ENCODE measurements around the gene C22orf15. TPM values are rescaled to one million over a fixed set of nuclear protein-coding genes. Genes with fewer than 3 reads are reported as not detected.

The C22orf15 gene
- total RNA-seq, 2 experiments from 2014 or later: 1.1 to 1.4 TPM

DNA sequence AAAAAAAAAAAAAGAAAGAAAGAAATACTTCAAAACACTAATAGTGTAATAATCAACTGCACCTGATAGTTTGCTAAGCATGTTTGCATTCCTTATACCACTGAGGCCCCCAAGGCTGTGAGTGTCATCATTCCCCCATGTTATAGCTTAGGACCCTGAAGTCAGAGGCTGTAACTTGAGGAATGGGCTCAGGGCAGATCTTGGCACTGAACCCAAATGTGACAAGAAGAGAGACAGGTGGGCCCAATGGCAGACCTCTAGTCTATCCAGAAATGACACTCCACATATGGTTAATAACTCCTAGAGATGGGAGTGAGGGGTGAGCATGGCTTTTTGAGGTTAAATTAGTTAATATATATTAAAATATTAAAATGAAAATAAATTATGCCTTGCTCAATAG, 25.1 kb upstream of the C22orf15 start:
- Mint-ChIP-seq H3K27me3 (ENCODE audit: low read depth) (no peaks in the 10 kb centered on the region), H3K36me3 (ENCODE audit: low read depth) (no peaks in the 10 kb centered on the region), H3K4me1 (ENCODE audit: low read depth) (no peaks in the 10 kb centered on the region), H3K9me3 (no peaks in the 10 kb centered on the region), H3K4me3 (no peak overlapping the region), H3K27ac (no peak overlapping the region)
- no peak for DNase-seq
- CTCF ChIA-PET: interaction anchor here (1.0 kb wide), 1 partner anchor 110 kb away, joined by 3 read pairs; no protein-coding TSS in a partner anchor
- intact Hi-C loops (cut with micrococcal nuclease): no loop called here

DNA sequence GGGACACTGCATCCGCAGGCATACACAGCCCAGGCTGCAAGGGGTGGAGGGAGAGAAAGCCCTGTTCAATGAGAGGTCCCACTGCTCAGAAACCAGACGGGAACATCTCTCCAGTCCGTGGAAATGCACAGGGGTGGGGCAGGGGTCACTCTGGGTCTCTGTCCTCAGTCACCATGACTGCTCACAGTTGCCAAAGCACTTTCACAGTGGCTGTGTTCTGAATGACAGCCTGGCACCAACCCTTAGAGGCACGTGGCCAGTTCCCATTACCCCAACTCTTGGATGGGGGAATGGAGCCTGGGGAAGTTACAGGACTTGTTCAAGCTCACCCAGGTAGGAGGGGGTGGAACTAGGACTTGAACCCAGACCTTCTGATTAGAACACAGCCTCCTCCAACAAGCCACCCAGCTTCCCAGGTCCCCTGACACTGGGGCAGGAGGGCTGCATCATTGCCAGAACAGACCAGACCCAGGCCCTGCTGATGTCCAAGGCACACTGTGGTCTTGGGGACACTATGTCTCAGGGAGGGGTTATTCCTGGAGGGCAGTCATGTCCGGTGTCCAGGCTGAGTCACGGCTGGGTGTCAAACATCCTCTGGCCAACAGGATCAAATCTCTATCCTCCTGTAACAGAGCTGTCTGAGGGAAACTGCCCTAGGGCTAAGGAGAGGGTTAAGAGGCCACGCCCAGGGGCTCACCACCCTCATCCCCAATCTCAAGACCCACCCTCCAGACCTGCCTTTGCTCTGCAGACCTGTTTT, 20.1 kb upstream of the C22orf15 start:
- Mint-ChIP-seq H3K4me1 (ENCODE audit: low read depth) (no peaks in the 10 kb centered on the region), H3K9me3 (peaks cover 16% of the 10 kb centered on the region), H3K36me3 (ENCODE audit: low read depth) (peaks cover 20% of the 10 kb centered on the region), H3K27me3 (ENCODE audit: low read depth) (no peaks in the 10 kb centered on the region), H3K4me3 (no peak overlapping the region), H3K27ac (no peak overlapping the region)
- intact Hi-C loops (cut with micrococcal nuclease): no loop called here
- CTCF ChIA-PET: no interaction called here
- no peak for DNase-seq

DNA sequence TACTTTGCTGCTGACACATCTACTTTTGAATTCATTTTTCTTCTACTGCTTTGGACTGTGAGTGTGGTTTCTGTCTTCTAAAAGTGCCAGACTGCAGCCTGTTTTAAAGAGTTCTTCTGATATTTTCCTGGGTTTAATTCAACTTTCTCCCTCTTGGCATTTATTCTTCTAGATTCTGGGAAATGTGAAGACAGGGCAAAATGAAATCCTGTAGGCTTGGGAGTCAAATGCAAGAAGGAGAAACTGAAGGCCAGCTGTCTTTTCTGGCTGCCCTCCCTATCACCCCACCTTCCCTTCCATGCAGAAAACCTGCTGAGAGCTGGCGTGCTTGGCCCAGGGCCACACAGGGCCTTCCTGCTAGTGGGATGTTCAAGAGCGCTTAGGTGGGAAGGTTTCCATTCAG, 19.5 kb upstream of the C22orf15 start:
- CTCF ChIA-PET: no interaction called here
- Mint-ChIP-seq H3K9me3 (peaks cover 16% of the 10 kb centered on the region), H3K4me1 (ENCODE audit: low read depth) (no peaks in the 10 kb centered on the region), H3K27ac (no peak overlapping the region), H3K4me3 (no peak overlapping the region), H3K36me3 (ENCODE audit: low read depth) (peaks cover 20% of the 10 kb centered on the region), H3K27me3 (ENCODE audit: low read depth) (no peaks in the 10 kb centered on the region)
- intact Hi-C loops (cut with micrococcal nuclease): no loop called here
- no peak for DNase-seq

DNA sequence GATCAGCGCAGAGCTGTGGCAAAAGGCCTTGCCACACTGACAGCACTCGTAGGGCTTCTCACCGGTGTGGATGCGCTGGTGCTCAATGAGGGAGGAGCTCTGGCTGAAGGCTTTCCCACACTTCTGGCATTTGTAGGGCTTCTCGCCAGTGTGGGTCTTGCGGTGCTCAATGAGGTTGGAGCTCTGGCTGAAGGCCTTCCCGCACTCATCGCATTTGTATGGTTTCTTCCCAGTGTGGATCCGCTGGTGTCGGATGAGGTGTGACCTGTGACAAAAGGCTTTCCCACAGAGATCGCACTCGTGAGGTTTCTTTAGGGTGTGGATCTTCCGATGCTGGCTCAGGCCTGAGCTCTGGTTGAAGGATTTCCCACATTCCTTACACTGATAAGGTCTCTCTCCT, 18.8 kb upstream of the C22orf15 start:
- peaks cover 16% of the 10 kb centered on the region for H3K9me3 Mint-ChIP-seq
- H3K27me3 Mint-ChIP-seq (ENCODE audit: low read depth): no peaks in the 10 kb centered on the region
- intact Hi-C loops (cut with micrococcal nuclease): no loop called here
- no peak for DNase-seq
- no peak overlapping the region for H3K27ac Mint-ChIP-seq
- no peak overlapping the region for H3K4me3 Mint-ChIP-seq
- H3K4me1 Mint-ChIP-seq (ENCODE audit: low read depth): no peaks in the 10 kb centered on the region
- CTCF ChIA-PET: no interaction called here
- H3K36me3 Mint-ChIP-seq (ENCODE audit: low read depth): peaks cover 20% of the 10 kb centered on the region

DNA sequence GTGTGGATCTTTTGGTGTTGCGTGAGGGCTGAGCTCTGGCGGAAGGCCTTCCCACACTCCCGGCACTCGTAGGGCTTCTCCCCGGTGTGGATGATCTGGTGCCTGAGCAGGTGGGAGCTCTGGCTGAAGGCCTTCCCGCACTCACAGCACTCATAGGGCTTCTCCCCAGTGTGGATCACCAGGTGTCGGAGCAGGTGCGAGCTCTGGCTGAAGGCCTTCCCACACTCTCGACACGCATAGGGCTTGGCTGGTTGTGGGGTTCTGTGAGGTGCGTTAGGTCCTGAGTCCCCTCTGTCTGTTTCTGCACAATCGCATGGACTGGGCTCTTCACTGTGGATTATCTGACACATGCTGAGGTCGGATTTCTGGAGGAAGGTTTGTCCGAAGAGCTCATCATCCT, 18.3 kb upstream of the C22orf15 start:
- DNase-seq: no peak
- intact Hi-C loops (cut with micrococcal nuclease): no loop called here
- no peak overlapping the region for H3K4me3 Mint-ChIP-seq
- CTCF ChIA-PET: interaction anchor here (0.6 kb wide), 1 partner anchor 923 kb away, joined by 3 read pairs; no protein-coding TSS in a partner anchor
- no peak overlapping the region for H3K27ac Mint-ChIP-seq
- H3K9me3 Mint-ChIP-seq: peaks cover 16% of the 10 kb centered on the region
- no peaks in the 10 kb centered on the region for H3K4me1 Mint-ChIP-seq (ENCODE audit: low read depth)
- no peaks in the 10 kb centered on the region for H3K27me3 Mint-ChIP-seq (ENCODE audit: low read depth)
- H3K36me3 Mint-ChIP-seq (ENCODE audit: low read depth): peaks cover 20% of the 10 kb centered on the region

DNA sequence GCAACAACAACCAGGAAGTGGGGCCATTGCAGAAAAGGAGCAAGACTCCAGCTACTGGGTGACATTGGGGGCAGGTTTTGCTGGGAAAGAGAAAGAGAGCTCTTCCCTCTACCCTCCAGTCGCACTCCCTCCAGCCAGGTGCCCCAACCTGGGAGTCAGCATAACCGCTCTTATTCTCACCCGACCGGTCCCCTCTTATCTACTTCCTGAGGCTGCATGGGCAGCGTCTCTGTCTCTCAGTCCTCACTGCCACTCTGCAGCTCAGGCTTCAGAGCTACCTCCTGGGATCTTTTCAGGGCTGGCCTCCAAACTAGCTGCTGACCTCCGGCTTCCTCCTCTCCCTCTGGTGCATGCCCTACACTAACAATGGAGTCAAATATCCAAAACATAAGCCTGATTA, 17.0 kb upstream of the C22orf15 start:
- Mint-ChIP-seq H3K4me3 (no peak overlapping the region), H3K36me3 (ENCODE audit: low read depth) (peaks cover 20% of the 10 kb centered on the region), H3K4me1 (ENCODE audit: low read depth) (peaks cover 10% of the 10 kb centered on the region), H3K27me3 (ENCODE audit: low read depth) (no peaks in the 10 kb centered on the region), H3K9me3 (peaks cover 16% of the 10 kb centered on the region), H3K27ac (no peak overlapping the region)
- DNase-seq: no peak
- intact Hi-C loops (cut with micrococcal nuclease): no loop called here
- CTCF ChIA-PET: no interaction called here

DNA sequence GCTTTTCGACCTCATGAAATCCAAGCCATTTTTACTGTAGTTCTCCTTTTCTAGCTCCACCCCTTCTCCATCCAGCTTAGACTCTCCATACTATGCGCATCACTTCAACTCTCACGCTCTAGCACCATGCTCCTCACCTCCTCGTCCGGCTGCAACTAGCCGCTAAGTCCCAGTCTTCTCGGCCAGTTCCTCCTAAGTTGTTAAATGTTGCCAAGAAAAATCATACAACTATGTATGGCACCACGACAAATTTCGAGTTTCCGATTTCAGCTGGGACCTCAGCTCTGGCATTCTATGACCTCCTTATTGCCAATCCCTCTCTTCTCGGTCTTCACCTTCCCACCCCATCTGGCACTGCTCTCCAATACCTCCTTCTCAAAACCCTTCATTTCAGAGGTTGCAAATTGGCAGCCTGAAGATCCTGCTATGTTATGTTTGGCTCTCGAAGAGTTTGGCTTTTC, 12.9 kb upstream of the C22orf15 start:
- H3K27ac Mint-ChIP-seq: no peak overlapping the region
- H3K9me3 Mint-ChIP-seq: peaks cover 4% of the 10 kb centered on the region
- no peak for DNase-seq
- CTCF ChIA-PET: interaction anchor here (1.2 kb wide), 1 partner anchor 10 kb away, joined by 4 read pairs; no protein-coding TSS in a partner anchor
- H3K27me3 Mint-ChIP-seq (ENCODE audit: low read depth): no peaks in the 10 kb centered on the region
- H3K4me3 Mint-ChIP-seq: peak overlapping the region; percentile 75
- H3K4me1 Mint-ChIP-seq (ENCODE audit: low read depth): peaks cover 11% of the 10 kb centered on the region
- peaks cover 7% of the 10 kb centered on the region for H3K36me3 Mint-ChIP-seq (ENCODE audit: low read depth)
- intact Hi-C loops (cut with micrococcal nuclease): loop anchor here (2.0 kb wide), 1 partner anchor 33 kb away; no protein-coding TSS in a partner anchor

DNA sequence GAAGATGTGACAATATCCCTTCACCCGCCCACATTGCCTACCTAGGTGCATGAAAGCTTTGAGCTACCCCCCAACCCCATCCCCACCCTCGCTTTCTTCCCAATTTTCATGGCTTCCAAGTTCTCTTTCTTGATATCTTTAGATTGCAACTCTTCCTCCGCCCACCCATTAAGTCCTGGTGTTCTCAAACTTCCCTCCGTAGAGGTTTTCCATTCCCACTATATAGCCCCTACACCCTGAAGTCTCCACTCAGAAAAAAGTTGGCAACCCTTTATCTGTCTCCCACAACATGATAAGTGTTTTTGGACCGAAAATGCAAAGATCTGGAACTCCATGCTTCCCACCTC, 12.4 kb upstream of the C22orf15 start:
- DNase-seq: no peak
- Mint-ChIP-seq H3K4me1 (ENCODE audit: low read depth) (peaks cover 11% of the 10 kb centered on the region), H3K27ac (no peak overlapping the region), H3K9me3 (no peaks in the 10 kb centered on the region), H3K36me3 (ENCODE audit: low read depth) (peaks cover 3% of the 10 kb centered on the region), H3K4me3 (peak overlapping the region; percentile 75), H3K27me3 (ENCODE audit: low read depth) (no peaks in the 10 kb centered on the region)
- CTCF ChIA-PET: interaction anchor here (1.2 kb wide), 1 partner anchor 9 kb away, joined by 4 read pairs; no protein-coding TSS in a partner anchor
- intact Hi-C loops (cut with micrococcal nuclease): loop anchor here (2.0 kb wide), 1 partner anchor 34 kb away; no protein-coding TSS in a partner anchor

DNA sequence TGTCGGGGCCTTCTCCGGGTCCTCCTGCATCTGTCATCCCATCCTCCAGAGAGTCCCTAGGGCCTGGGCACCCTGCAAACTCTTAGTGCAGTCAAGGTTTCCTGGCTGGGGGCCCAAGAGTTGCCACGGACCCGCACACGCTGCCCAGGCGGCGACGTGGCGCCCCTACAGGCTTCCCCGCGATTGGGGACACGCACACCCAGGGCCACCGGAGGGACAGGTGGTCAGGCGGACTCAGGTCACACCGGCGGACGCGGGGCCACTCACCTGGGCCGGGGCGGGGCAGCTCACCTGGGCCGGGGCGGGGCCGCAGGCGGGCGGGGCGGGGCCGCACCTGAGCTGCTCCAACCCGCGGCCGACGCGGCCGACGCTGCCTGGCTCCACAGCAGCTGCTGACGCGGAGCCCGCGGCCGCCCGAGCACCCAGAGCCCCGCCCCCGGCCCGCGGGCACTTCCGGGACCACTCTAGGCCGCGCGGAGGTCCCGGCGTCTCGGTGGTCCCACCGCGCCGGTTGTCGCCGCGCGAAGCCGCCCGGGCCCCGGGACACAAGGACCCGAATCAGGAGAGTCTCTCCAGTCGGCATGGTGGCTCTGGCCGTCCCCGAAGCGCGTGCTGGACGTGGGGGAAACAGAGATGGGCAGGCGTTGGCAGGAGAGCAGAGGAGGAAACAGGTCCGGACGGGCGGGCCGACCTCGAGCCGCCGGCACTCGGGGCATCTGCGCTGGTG, 11.9 kb upstream of the C22orf15 start, which contains the start of gene ZNF70:
Gene ZNF70, minus strand, starts transcription at position 399 of the 727 bp plus-strand sequence. CDS start 5,972 bp downstream, outside the sequence.
- intact Hi-C loops (cut with micrococcal nuclease): loop anchor here (2.0 kb wide), 1 partner anchor 34 kb away; no protein-coding TSS in a partner anchor
- CTCF ChIA-PET: interaction anchor here (1.2 kb wide), 1 partner anchor 9 kb away, joined by 4 read pairs; no protein-coding TSS in a partner anchor
- no peaks in the 10 kb centered on the region for H3K9me3 Mint-ChIP-seq
- no peak within 1 kb of the TSS for H3K27ac Mint-ChIP-seq
- peak; percentile 81 for DNase-seq
- peak within 1 kb of the TSS; percentile 75 for H3K4me3 Mint-ChIP-seq
- peaks cover 2% of the 10 kb centered on the region for H3K36me3 Mint-ChIP-seq (ENCODE audit: low read depth)
- peaks cover 11% of the 10 kb centered on the region for H3K4me1 Mint-ChIP-seq (ENCODE audit: low read depth)
- no peaks in the 10 kb centered on the region for H3K27me3 Mint-ChIP-seq (ENCODE audit: low read depth)

DNA sequence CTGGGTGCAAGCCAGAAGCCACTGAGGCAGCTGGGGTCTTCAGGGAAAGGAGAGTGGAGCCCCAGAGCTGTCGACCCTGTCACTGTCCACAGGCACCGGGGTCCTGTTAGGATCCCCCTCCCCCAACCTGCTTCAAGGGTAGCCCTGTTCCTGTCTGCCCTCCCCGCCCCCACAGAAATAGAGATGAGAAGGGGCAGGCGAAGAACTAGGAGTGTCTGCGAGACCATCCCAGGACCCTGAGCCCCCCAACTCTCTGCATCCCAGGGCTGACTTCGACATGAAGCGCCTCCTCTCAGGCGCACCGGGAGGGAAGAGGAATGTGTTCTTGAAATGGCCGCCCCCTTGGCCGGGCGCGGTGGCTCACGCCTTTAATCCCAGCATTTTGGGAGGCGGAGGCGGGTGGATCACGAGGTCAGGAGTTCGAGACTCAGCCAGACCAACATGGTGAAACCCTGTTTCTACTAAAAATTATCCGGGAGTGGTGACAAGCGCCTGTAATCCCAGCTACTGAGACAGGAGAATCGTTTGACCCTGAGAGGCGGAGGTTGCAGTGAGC, 11.3 kb upstream of the C22orf15 start:
- CTCF ChIA-PET: no interaction called here
- intact Hi-C loops (cut with micrococcal nuclease): loop anchor here (2.0 kb wide), 1 partner anchor 35 kb away; no protein-coding TSS in a partner anchor
- Mint-ChIP-seq H3K9me3 (no peaks in the 10 kb centered on the region), H3K27me3 (ENCODE audit: low read depth) (no peaks in the 10 kb centered on the region), H3K4me1 (ENCODE audit: low read depth) (peaks cover 11% of the 10 kb centered on the region), H3K27ac (no peak overlapping the region), H3K4me3 (peak overlapping the region; percentile 73), H3K36me3 (ENCODE audit: low read depth) (no peaks in the 10 kb centered on the region)
- no peak for DNase-seq

DNA sequence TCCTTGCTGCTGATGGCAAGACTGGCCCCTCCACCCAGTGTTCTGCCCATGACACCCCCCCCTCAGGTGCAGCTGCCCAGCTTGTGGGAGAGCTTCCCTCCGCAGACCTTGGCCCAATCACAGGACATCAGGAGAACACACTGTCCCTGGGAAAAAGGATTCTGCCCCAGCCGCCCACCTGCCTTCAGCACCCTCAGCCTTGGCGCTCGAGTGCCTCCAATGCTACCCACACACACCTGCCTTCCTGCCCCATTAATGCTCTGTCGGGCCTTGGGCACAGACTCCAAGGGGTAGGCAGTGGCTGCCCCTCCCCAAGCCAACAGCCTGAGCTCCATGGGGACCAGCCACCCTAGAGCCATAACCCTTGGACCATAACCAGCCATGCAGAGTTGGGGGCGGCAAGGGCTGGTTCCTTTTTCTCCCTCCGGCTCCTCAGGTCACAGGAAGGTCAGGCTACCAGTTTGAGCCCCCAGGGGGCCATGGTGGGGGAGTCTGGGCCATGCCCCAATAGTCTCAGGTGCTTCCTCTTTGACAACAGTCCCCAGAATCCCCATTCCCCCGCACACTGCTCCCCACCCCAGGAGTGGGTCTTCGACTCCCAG, 10.6 kb upstream of the C22orf15 start:
- CTCF ChIA-PET: no interaction called here
- Mint-ChIP-seq H3K27me3 (ENCODE audit: low read depth) (no peaks in the 10 kb centered on the region), H3K9me3 (no peaks in the 10 kb centered on the region), H3K4me1 (ENCODE audit: low read depth) (peaks cover 11% of the 10 kb centered on the region), H3K36me3 (ENCODE audit: low read depth) (no peaks in the 10 kb centered on the region), H3K4me3 (peak overlapping the region; percentile 60), H3K27ac (no peak overlapping the region)
- no peak for DNase-seq
- intact Hi-C loops (cut with micrococcal nuclease): loop anchor here (2.0 kb wide), 1 partner anchor 15 kb away; the partner anchor contains the start of gene CHCHD10

DNA sequence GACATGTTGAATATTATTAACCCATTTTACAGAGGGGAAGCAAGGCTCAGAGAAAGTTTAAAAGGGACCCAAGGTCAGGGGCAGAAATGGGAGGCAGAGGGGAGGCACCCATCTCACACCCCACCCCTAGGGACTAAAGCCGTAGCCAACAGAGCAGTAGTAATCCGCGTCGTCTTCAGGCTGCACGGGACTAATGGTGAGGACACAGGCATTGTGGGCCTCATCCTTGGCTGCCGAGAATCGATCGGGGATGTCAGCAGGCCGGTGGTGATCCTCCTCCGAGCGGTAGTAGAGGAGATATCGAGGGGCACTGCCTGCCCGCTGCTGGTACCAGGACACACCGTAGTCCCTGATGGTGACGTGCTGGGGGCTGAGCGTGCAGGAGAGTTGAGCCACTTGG, 10.0 kb upstream of the C22orf15 start:
- DNase-seq: no peak
- CTCF ChIA-PET: no interaction called here
- Mint-ChIP-seq H3K4me3 (peak overlapping the region; percentile 60), H3K9me3 (no peaks in the 10 kb centered on the region), H3K4me1 (ENCODE audit: low read depth) (peaks cover 11% of the 10 kb centered on the region), H3K36me3 (ENCODE audit: low read depth) (no peaks in the 10 kb centered on the region), H3K27ac (no peak overlapping the region), H3K27me3 (ENCODE audit: low read depth) (no peaks in the 10 kb centered on the region)
- intact Hi-C loops (cut with micrococcal nuclease): loop anchor here (2.0 kb wide), 1 partner anchor 14 kb away; the partner anchor contains the start of gene CHCHD10
